HFFc6 (cell line): ENCODE measurements around the gene TNFAIP3. TPM values are rescaled to one million over a fixed set of nuclear protein-coding genes. Genes with fewer than 3 reads are reported as not detected.

Source experiments
- DNase-seq: peaks from one replicate; pipeline ENCODE4 v3.0.0-alpha.2; 2018
- H3K27ac Mint-ChIP-seq: 2 replicates; pipeline ENCODE4 v1.8.0; 2020; ENCODE audit warnings: mild to moderate bottlenecking, mixed read lengths
- H3K27me3 Mint-ChIP-seq: 2 replicates; pipeline ENCODE4 v1.8.0; 2021; ENCODE audit warnings: mild to moderate bottlenecking, moderate library complexity, mixed read lengths; ENCODE audit not compliant: insufficient read depth
- H3K36me3 Mint-ChIP-seq: 2 replicates; pipeline ENCODE4 v1.8.0; 2021; ENCODE audit warnings: low read depth, mixed read lengths
- H3K4me1 Mint-ChIP-seq: 2 replicates; pipeline ENCODE4 v1.8.0; 2020; ENCODE audit warnings: low read depth, mixed read lengths
- H3K4me3 Mint-ChIP-seq: 2 replicates; pipeline ENCODE4 v1.8.0; 2020; ENCODE audit warnings: mild to moderate bottlenecking, moderate library complexity, mixed read lengths
- H3K9me3 Mint-ChIP-seq: 2 replicates; pipeline ENCODE4 v1.8.0; 2020; ENCODE audit warnings: mild to moderate bottlenecking, mixed read lengths
- total RNA-seq, 6 experiments: library from RNA; stranded (reverse); fragmentation: NEBNext Ultra II Directional; extraction: Animal tissue kit (Norgen Biotek cat#: 25700); gene quantifications; 2 replicates in 1 of 6; 3 replicates in 5 of 6; pipeline ENCODE4 v1.2.3, GENCODE V29; 2021
- TF ChIP-seq, protein P1 (sequence below): fragments of 200-600 bp; sonication (generic); IDR thresholded peaks from 2 replicates; pipeline ENCODE4 v1.5.0; 2021; ENCODE audit warnings: antibody characterized with exemption, mild to moderate bottlenecking

The TNFAIP3 gene
- total RNA-seq, 6 experiments from 2014 or later = 4.5 to 17.2 (median 7.8) TPM

DNA sequence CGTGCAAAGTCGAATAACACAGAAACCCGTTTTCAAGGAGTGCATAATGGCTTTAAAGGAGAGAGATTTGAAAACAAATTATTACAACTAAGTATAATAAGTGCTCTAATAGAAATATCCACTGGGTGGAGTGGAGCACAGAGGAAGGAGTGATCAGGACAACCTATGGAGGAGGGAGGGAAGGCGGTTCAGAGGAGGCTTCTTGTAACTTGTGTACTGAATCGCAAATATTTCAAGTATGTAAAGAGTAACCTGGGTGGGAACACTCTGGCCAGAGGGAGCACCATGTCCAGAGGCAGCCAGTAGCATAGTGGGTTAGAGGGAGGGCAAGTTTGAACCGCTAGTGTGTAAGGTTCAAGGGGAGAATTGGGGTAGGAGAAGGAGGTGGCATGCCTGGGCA, 21.6 kb upstream of the TNFAIP3 start:
- TF ChIP-seq, protein P1, sequence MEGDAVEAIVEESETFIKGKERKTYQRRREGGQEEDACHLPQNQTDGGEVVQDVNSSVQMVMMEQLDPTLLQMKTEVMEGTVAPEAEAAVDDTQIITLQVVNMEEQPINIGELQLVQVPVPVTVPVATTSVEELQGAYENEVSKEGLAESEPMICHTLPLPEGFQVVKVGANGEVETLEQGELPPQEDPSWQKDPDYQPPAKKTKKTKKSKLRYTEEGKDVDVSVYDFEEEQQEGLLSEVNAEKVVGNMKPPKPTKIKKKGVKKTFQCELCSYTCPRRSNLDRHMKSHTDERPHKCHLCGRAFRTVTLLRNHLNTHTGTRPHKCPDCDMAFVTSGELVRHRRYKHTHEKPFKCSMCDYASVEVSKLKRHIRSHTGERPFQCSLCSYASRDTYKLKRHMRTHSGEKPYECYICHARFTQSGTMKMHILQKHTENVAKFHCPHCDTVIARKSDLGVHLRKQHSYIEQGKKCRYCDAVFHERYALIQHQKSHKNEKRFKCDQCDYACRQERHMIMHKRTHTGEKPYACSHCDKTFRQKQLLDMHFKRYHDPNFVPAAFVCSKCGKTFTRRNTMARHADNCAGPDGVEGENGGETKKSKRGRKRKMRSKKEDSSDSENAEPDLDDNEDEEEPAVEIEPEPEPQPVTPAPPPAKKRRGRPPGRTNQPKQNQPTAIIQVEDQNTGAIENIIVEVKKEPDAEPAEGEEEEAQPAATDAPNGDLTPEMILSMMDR = peak; percentile 66
- H3K27me3 Mint-ChIP-seq = peaks cover 17% of the 10 kb centered on the region
- no peak overlapping the region for H3K4me3 Mint-ChIP-seq
- H3K4me1 Mint-ChIP-seq = peaks cover 12% of the 10 kb centered on the region
- H3K9me3 Mint-ChIP-seq = peaks cover 8% of the 10 kb centered on the region
- H3K36me3 Mint-ChIP-seq = peaks cover 9% of the 10 kb centered on the region; the same call in 1 of the 2 replicates
- peak; percentile 20 for DNase-seq
- H3K27ac Mint-ChIP-seq = no peak overlapping the region

DNA sequence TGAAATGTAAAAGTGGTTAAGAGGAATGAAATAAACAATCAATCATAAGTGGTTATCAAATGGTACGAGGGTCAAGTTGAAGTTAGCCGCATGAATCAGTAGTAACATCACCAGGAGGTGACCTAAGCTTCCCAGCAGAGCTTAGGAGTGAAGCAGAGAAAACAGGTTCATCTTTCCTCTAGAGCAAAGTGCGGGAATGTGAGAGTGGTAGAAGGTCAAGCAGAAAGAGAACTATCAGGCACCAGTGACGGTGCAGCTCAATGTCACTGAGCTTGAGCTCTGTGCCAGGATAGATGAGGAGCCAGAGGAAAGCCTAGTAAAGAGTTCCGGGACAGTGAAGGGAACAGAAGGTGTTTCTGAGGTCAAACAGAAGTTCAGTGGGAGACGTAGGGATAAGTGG, 20.8 kb upstream of the TNFAIP3 start:
- DNase-seq = no peak
- Mint-ChIP-seq H3K27me3 (peaks cover 13% of the 10 kb centered on the region), H3K27ac (no peak overlapping the region)

DNA sequence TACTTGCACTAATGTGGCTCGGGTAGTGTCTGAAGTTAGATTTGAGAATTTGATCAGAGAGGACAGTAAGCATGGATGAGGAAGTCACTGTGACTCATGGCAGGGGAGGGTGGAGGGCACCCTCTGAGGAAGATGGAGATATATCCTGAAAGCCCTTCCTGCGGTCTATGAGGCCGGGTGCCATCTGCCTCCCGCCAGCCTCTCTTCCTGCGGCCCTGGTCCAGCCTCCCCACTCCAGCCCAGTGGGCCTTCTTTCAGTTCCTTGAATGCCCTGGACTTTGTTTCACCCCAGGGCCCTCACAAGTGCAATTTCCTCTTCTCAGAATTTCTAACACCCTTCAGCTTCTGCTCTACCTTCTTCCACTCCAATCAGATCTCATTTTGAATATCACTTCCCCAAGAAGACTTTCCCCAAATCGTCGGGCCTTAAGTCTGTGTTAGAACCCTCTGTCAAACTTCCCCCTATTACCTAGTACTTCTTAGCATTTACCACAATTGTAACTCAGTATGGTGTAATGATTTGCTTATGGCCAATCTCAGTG, 20.2 kb upstream of the TNFAIP3 start:
- no peaks in the 10 kb centered on the region for H3K9me3 Mint-ChIP-seq
- TF ChIP-seq, protein P1 = no peak
- no peaks in the 10 kb centered on the region for H3K36me3 Mint-ChIP-seq
- DNase-seq = no peak
- H3K27me3 Mint-ChIP-seq = peaks cover 13% of the 10 kb centered on the region
- peaks cover 15% of the 10 kb centered on the region for H3K4me1 Mint-ChIP-seq
- H3K27ac Mint-ChIP-seq = no peak overlapping the region
- no peak overlapping the region for H3K4me3 Mint-ChIP-seq

More for the DNA sequence above, 20.8 kb upstream of the TNFAIP3 start:
- peaks cover under 1% of the 10 kb centered on the region; the same call in 1 of the 2 replicates for H3K9me3 Mint-ChIP-seq
- H3K4me1 Mint-ChIP-seq = peaks cover 12% of the 10 kb centered on the region
- H3K4me3 Mint-ChIP-seq = no peak overlapping the region
- TF ChIP-seq, protein P1 = no peak
- peaks cover 1% of the 10 kb centered on the region; the same call in 1 of the 2 replicates for H3K36me3 Mint-ChIP-seq

DNA sequence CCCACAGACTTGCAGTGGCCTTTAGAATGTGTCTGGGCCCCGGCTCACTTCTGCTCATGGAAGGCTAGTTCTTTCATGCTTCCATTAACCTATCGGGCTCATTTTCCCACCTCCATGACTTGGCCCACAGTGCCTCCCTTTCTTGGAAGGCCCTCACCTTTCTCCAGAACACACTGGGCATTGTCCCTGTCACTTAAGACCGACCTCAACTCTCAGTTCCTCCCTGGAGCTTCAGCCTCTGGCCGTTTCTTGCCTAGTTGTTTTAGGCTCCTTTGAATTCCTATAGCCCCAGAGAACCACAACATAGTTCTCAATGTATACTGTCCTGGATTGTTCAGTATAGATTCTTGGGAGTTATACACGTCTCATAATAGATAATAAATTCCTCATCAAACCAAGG, 19.3 kb upstream of the TNFAIP3 start:
- H3K4me3 Mint-ChIP-seq = no peak overlapping the region

DNA sequence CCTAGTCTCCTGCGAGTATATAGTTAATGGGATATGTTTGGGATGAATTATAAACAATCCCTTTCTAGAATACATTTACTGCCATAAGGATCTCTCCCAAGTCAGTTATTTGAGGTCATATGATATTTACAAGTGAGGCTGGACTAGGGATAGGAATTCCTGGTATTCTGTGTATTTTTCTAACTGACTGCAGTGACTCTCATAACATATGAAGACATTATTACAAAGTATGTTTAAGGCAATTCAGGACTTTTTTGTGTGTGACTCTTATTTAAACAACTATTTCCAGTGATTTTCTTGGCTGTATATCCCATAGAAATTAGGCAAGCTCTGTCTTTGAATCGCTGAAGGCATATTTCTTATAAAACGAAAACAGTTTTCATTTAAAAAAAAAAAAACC, 18.4 kb upstream of the TNFAIP3 start:
- no peaks in the 10 kb centered on the region for H3K36me3 Mint-ChIP-seq
- no peaks in the 10 kb centered on the region for H3K9me3 Mint-ChIP-seq
- TF ChIP-seq, protein P1 = no peak
- H3K27ac Mint-ChIP-seq = peak overlapping the region; percentile 29
- peak; percentile 28 for DNase-seq
- peaks cover 33% of the 10 kb centered on the region for H3K4me1 Mint-ChIP-seq
- peak overlapping the region; percentile 33; the same call in 1 of the 2 replicates for H3K4me3 Mint-ChIP-seq
- H3K27me3 Mint-ChIP-seq = peaks cover 2% of the 10 kb centered on the region

More for the DNA sequence above, 19.3 kb upstream of the TNFAIP3 start:
- TF ChIP-seq, protein P1 = no peak
- no peaks in the 10 kb centered on the region for H3K36me3 Mint-ChIP-seq
- H3K9me3 Mint-ChIP-seq = no peaks in the 10 kb centered on the region
- peaks cover 9% of the 10 kb centered on the region for H3K27me3 Mint-ChIP-seq
- peaks cover 25% of the 10 kb centered on the region for H3K4me1 Mint-ChIP-seq
- no peak overlapping the region for H3K27ac Mint-ChIP-seq
- DNase-seq = no peak
